ENCODE results near the gene CACNA1F. TPM values are rescaled to one million over a fixed set of nuclear protein-coding genes. Genes with fewer than 3 reads are reported as not detected.

Gene CACNA1F
- total RNA-seq, 1 experiment from 2014 or later = not detected

Other genes with a start within 250 kb of the CACNA1F start
- gene GRIPAP1, start 231.1 kb downstream of the CACNA1F start, total RNA-seq (2014; rRNA removed; shearing (Covaris generic)) = 16.6 and 17.0 TPM in 2 replicates
- gene TFE3, start 190.0 kb downstream of the CACNA1F start, total RNA-seq (2014; rRNA removed; shearing (Covaris generic)) = 17.0 and 20.0 TPM in 2 replicates
- 0.77 and 1.0 TPM in 2 replicates for gene CCDC120, start 174.3 kb downstream of the CACNA1F start, total RNA-seq (2014; rRNA removed; shearing (Covaris generic))
- gene PRAF2, start 159.3 kb downstream of the CACNA1F start, total RNA-seq (2014; rRNA removed; shearing (Covaris generic)) = 2.3 and 4.8 TPM in 2 replicates
- gene WDR45, start 153.5 kb downstream of the CACNA1F start, total RNA-seq (2014; rRNA removed; shearing (Covaris generic)) = 71.6 and 87.0 TPM in 2 replicates
- 29.0 and 31.2 TPM in 2 replicates for gene GPKOW, start 109.6 kb downstream of the CACNA1F start, total RNA-seq (2014; rRNA removed; shearing (Covaris generic))
- 1.4 and 2.6 TPM in 2 replicates for gene MAGIX, start 70.6 kb downstream of the CACNA1F start, total RNA-seq (2014; rRNA removed; shearing (Covaris generic))
- gene PLP2, start 61.4 kb downstream of the CACNA1F start, total RNA-seq (2014; rRNA removed; shearing (Covaris generic)) = 8.1 and 9.1 TPM in 2 replicates
- gene PRICKLE3, start 47.0 kb downstream of the CACNA1F start, total RNA-seq (2014; rRNA removed; shearing (Covaris generic)) = 21.1 and 24.8 TPM in 2 replicates
- 72.1 and 73.0 TPM in 2 replicates for gene SYP, start 33.1 kb downstream of the CACNA1F start, total RNA-seq (2014; rRNA removed; shearing (Covaris generic))
- 11.5 and 12.2 TPM in 2 replicates for gene CCDC22, start 2.1 kb upstream of the CACNA1F start, total RNA-seq (2014; rRNA removed; shearing (Covaris generic))
- gene FOXP3, start 31.4 kb upstream of the CACNA1F start, total RNA-seq (2014; rRNA removed; shearing (Covaris generic)) = 0.21 and 0.24 TPM in 2 replicates
- gene PPP1R3F, start 36.5 kb upstream of the CACNA1F start, total RNA-seq (2014; rRNA removed; shearing (Covaris generic)) = 9.1 and 12.8 TPM in 2 replicates
- not detected in 2 replicates for gene GAGE10, start 70.3 kb upstream of the CACNA1F start, total RNA-seq (2014; rRNA removed; shearing (Covaris generic))
- gene GAGE12J, start 88.7 kb upstream of the CACNA1F start, total RNA-seq (2014; rRNA removed; shearing (Covaris generic)) = 37.1 TPM in 1 of 2 replicates, not detected in the other
- gene GAGE13, start 98.2 kb upstream of the CACNA1F start, total RNA-seq (2014; rRNA removed; shearing (Covaris generic)) = 195 and 284 TPM in 2 replicates

Data from SK-MEL-5 (cell line).